ENCODE measurements around the gene MRPL2.

MRPL2 gene

GRCh38 chr6:43092635-43093034, 33.4 kb upstream of the MRPL2 start:
- CTCF ChIA-PET: no interaction called here
- no peaks in the 10 kb centered on the region for H3K9me3 ChIP-seq (ENCODE audit: control insufficient read depth, insufficient read depth, low read depth, low read length)
- POLR2A ChIA-PET: no interaction called here
- TF ChIP-seq FEZF1 (tag by site-specific recombination; IDR thresholded peaks at IDR 0.05): peak; percentile 22; the same call in 1 of the 2 replicates
- no peak for TF ChIP-seq ZNF133 (tag by site-specific recombination; IDR thresholded peaks at IDR 0.05)
- TF ChIP-seq ZNF202 (tag by site-specific recombination; IDR thresholded peaks at IDR 0.05; ENCODE audit: borderline replicate concordance): no peak
- no peak overlapping the region for H3K4me3 ChIP-seq (ENCODE audit: low read depth, low read length)
- H3K4me1 ChIP-seq (ENCODE audit: control insufficient read depth, insufficient read depth, low read length): peaks cover 59% of the 10 kb centered on the region
- no peak overlapping the region for H3K27ac ChIP-seq (ENCODE audit: extremely low read depth, low read depth, low read length)
- H3K36me3 ChIP-seq (ENCODE audit: control insufficient read depth in 2 of 2, insufficient read depth in 1 of 2, low read length in 2 of 2): no peaks in the 10 kb centered on the region

GRCh38 chr6:43091436-43091991, 32.3 kb upstream of the MRPL2 start:
- TF ChIP-seq ZFP69B (tag by site-specific recombination; IDR thresholded peaks at IDR 0.05): no peak
- peak; percentile 70 for TF ChIP-seq ZNF664 (tag by site-specific recombination; IDR thresholded peaks at IDR 0.05)
- Histone ChIP-seq H3K27ac (ENCODE audit: extremely low read depth, low read depth, low read length) (peak overlapping the region; percentile 75), H3K36me3 (ENCODE audit: control insufficient read depth in 2 of 2, insufficient read depth in 1 of 2, low read length in 2 of 2) (no peaks in the 10 kb centered on the region), H3K9me3 (ENCODE audit: control insufficient read depth, insufficient read depth, low read depth, low read length) (no peaks in the 10 kb centered on the region), H3K4me3 (ENCODE audit: low read depth, low read length) (no peak overlapping the region), H3K4me1 (ENCODE audit: control insufficient read depth, insufficient read depth, low read length) (peaks cover 48% of the 10 kb centered on the region)
- POLR2A ChIA-PET: no interaction called here
- CTCF ChIA-PET: interaction anchor here (0.6 to 1.6 kb wide), 4 partner anchors 9 to 52 kb away, joined by 3 to 4 read pairs (median 4); no protein-coding TSS in a partner anchor

- Histone ChIP-seq H3K9me3 (ENCODE audit: control insufficient read depth, insufficient read depth, low read depth, low read length) (no peaks in the 10 kb centered on the region), H3K4me3 (ENCODE audit: low read depth, low read length) (no peak overlapping the region), H3K36me3 (ENCODE audit: control insufficient read depth in 2 of 2, insufficient read depth in 1 of 2, low read length in 2 of 2) (no peaks in the 10 kb centered on the region), H3K27ac (ENCODE audit: extremely low read depth, low read depth, low read length) (peak overlapping the region; percentile 75), H3K4me1 (ENCODE audit: control insufficient read depth, insufficient read depth, low read length) (peaks cover 43% of the 10 kb centered on the region)
- CTCF ChIA-PET: interaction anchor here (0.6 to 1.6 kb wide), 6 partner anchors 9 to 428 kb away, joined by 3 to 4 read pairs (median 4); partner anchors contain the start of gene DNPH1
- TF ChIP-seq ZNF202 (tag by site-specific recombination; IDR thresholded peaks at IDR 0.05; ENCODE audit: borderline replicate concordance): no peak
- TF ChIP-seq ZBTB7A (tag by site-specific recombination; IDR thresholded peaks at IDR 0.05; ENCODE audit: low read depth): no peak
- TF ChIP-seq ZNF585B (tag by site-specific recombination; IDR thresholded peaks at IDR 0.05): no peak
- no peak for TF ChIP-seq ZNF843 (tag by site-specific recombination; IDR thresholded peaks at IDR 0.05)
- TF ChIP-seq ZNF776 (tag by site-specific recombination; IDR thresholded peaks at IDR 0.05; ENCODE audit: borderline replicate concordance): no peak
- TF ChIP-seq ZNF23 (tag by site-specific recombination; IDR thresholded peaks at IDR 0.05; ENCODE audit: borderline replicate concordance): no peak
- no peak for TF ChIP-seq FEZF1 (tag by site-specific recombination; IDR thresholded peaks at IDR 0.05)
- no peak for TF ChIP-seq ZNF146 (tag by site-specific recombination; IDR thresholded peaks at IDR 0.05)
- no peak for TF ChIP-seq ZNF26 (tag by site-specific recombination; IDR thresholded peaks at IDR 0.05)
- no peak for TF ChIP-seq SCRT2 (tag by site-specific recombination; IDR thresholded peaks at IDR 0.05)
- TF ChIP-seq ZXDB (tag by site-specific recombination; IDR thresholded peaks at IDR 0.05): no peak
- TF ChIP-seq GLI4 (tag by site-specific recombination; IDR thresholded peaks at IDR 0.05): no peak
- TF ChIP-seq WT1 (tag by site-specific recombination; IDR thresholded peaks at IDR 0.05): no peak
- POLR2A ChIA-PET: no interaction called here
Observed at GRCh38 chr6:43091020-43091419, 31.8 kb upstream of the MRPL2 start.

GRCh38 chr6:43090559-43090956, 31.3 kb upstream of the MRPL2 start:
- Histone ChIP-seq H3K27ac (ENCODE audit: extremely low read depth, low read depth, low read length) (peak overlapping the region; percentile 75), H3K4me1 (ENCODE audit: control insufficient read depth, insufficient read depth, low read length) (peaks cover 41% of the 10 kb centered on the region), H3K36me3 (ENCODE audit: control insufficient read depth in 2 of 2, insufficient read depth in 1 of 2, low read length in 2 of 2) (no peaks in the 10 kb centered on the region), H3K4me3 (ENCODE audit: low read depth, low read length) (no peak overlapping the region), H3K9me3 (ENCODE audit: control insufficient read depth, insufficient read depth, low read depth, low read length) (no peaks in the 10 kb centered on the region)
- ChIA-PET POLR2A (interaction anchor here (1.1 to 1.6 kb wide), 2 partner anchors 10 to 76 kb away, joined by 3 read pairs; partner anchors contain the start of genes KLHDC3 and MEA1), CTCF (interaction anchor here (0.6 to 1.6 kb wide), 7 partner anchors 8 to 428 kb away, joined by 3 to 4 read pairs (median 3); partner anchors contain the start of gene DNPH1)
- TF ChIP-seq SP7 (tag by site-specific recombination; IDR thresholded peaks at IDR 0.05) (0 out of 2 replicates have a peak, but pooled peaks have one; percentile 21), ZSCAN4 (tag by site-specific recombination; IDR thresholded peaks at IDR 0.05) (no peak), ZFHX2 (tag by site-specific recombination; conservative IDR thresholded peaks at IDR 0.05) (no peak), ZNF76 (tag by site-specific recombination; IDR thresholded peaks at IDR 0.05; ENCODE audit: borderline replicate concordance, low read depth) (no peak), MEIS1 (CRISPR knock-in tag; IDR thresholded peaks at IDR 0.05; ENCODE audit: borderline replicate concordance) (no peak), IKZF3 (tag by site-specific recombination; IDR thresholded peaks at IDR 0.05) (peak; percentile 82; the same call in 1 of the 2 replicates), ZNF366 (tag by site-specific recombination; conservative IDR thresholded peaks at IDR 0.05) (peak; percentile 80), ZNF416 (tag by site-specific recombination; IDR thresholded peaks at IDR 0.05) (no peak), ZNF704 (tag by site-specific recombination; IDR thresholded peaks at IDR 0.05) (no peak), ZBTB1 (tag by site-specific recombination; IDR thresholded peaks at IDR 0.05) (no peak)

All from HEK293 (cell line).